SK-N-SH (cell line): ENCODE data around the gene BOLA3. TPM values are rescaled to one million over a fixed set of nuclear protein-coding genes. Genes with fewer than 3 reads are reported as not detected.
A peak's percentile ranks its signal among the peaks of the same experiment; 100 is the strongest.

Experiments used
- CTCF ChIA-PET: fragments of 300-600, 350-600 bp; formaldehyde crosslinking; extraction: SDS; loops from one replicate; lab custom pipeline; 2021; lab: Yijun Ruan, JAX
- POLR2A ChIA-PET: fragments of 350-600 bp; sonication (Branson Sonifier 250); formaldehyde crosslinking; extraction: SDS; loops from one replicate; lab custom pipeline; 2020; ENCODE audit warnings: antibody characterized with exemption, inconsistent platforms; lab: Yijun Ruan, JAX
- DNase-seq: peaks from one replicate; pipeline ENCODE4 v3.0.0; 2012
- H2AFZ ChIP-seq: fragments of 200-600 bp; sonication (generic); 2 replicates; pipeline ENCODE4 v1.8.1; 2016; ENCODE audit warnings: antibody characterized with exemption, mild to moderate bottlenecking, low read depth
- H3F3A ChIP-seq: fragments of 200-600 bp; sonication (generic); replicated peaks from 2 replicates; pipeline ENCODE3; 2016; ENCODE audit warnings: antibody characterized with exemption, mild to moderate bottlenecking; ENCODE audit not compliant: insufficient read depth
- H3K27ac ChIP-seq, 2 experiments: fragments of 200-500 bp in 1 of 2; fragments of 200-600 bp in 1 of 2; sonication (Bioruptor generic) in 1 of 2; sonication (generic), shearing (Covaris generic) in 1 of 2; 2 replicates each; pipeline versions ENCODE4 v1.5.1 to v1.6.1; 2014 to 2016; ENCODE audit warnings: low read depth in 2 of 2, inconsistent platforms in 1 of 2, low read length in 1 of 2, mild to moderate bottlenecking in 1 of 2, mixed read lengths in 1 of 2
- H3K27me3 ChIP-seq: fragments of 200-600 bp; sonication (generic), shearing (Covaris generic); 2 replicates; pipeline ENCODE4 v1.6.1; 2016; ENCODE audit warnings: mixed run types; ENCODE audit not compliant: insufficient read depth
- H3K36me3 ChIP-seq, 2 experiments: fragments of 200-500 bp in 1 of 2; fragments of 200-600 bp in 1 of 2; sonication (Bioruptor generic) in 1 of 2; sonication (generic) in 1 of 2; replicated peaks in 1 of 2; 2 replicates each; pipeline versions ENCODE3 to v1.5.1; 2014 to 2016; ENCODE audit warnings: low read length in 1 of 2, mild to moderate bottlenecking in 1 of 2; ENCODE audit not compliant: insufficient read depth in 2 of 2, control insufficient read depth in 1 of 2
- H3K4me1 ChIP-seq, 2 experiments: fragments of 200-500 bp in 1 of 2; fragments of 200-600 bp in 1 of 2; sonication (Bioruptor generic) in 1 of 2; sonication (generic), shearing (Covaris generic) in 1 of 2; 2 replicates each; pipeline versions ENCODE4 v1.5.1 to v1.6.1; 2014 to 2016; ENCODE audit warnings: low read depth in 1 of 2, low read length in 1 of 2, mixed run types in 1 of 2; ENCODE audit not compliant: insufficient read depth in 2 of 2, control insufficient read depth in 1 of 2
- H3K4me2 ChIP-seq: fragments of 200-600 bp; sonication (generic), shearing (Covaris generic); 2 replicates; pipeline ENCODE4 v1.6.1; 2017; ENCODE audit warnings: mixed run types
- H3K4me3 ChIP-seq, 2 experiments: fragments of 200-500 bp in 1 of 2; fragments of 200-600 bp in 1 of 2; sonication (Bioruptor generic) in 1 of 2; sonication (generic), shearing (Covaris generic) in 1 of 2; 2 replicates each; pipeline versions ENCODE4 v1.5.1 to v1.8.1; 2014 to 2016; ENCODE audit warnings: low read depth in 2 of 2, inconsistent platforms in 1 of 2, low read length in 1 of 2, mild to moderate bottlenecking in 1 of 2, mixed read lengths in 1 of 2, moderate library complexity in 1 of 2
- H3K79me2 ChIP-seq: fragments of 200-600 bp; sonication (generic); 2 replicates; pipeline ENCODE4 v1.8.1; 2017; ENCODE audit warnings: mild to moderate bottlenecking; ENCODE audit not compliant: insufficient read depth
- H3K9ac ChIP-seq: fragments of 200-600 bp; sonication (generic); 2 replicates; pipeline ENCODE4 v1.6.1; 2017; ENCODE audit warnings: mixed run types
- H3K9me2 ChIP-seq: fragments of 200-600 bp; sonication (generic); 2 replicates; pipeline ENCODE4 v1.6.1; 2017; ENCODE audit warnings: mixed run types
- H3K9me3 ChIP-seq: fragments of 200-600 bp; sonication (generic); 2 replicates; pipeline ENCODE4 v1.6.1; 2017; ENCODE audit warnings: mixed run types, mild to moderate bottlenecking, moderate library complexity
- H4K20me1 ChIP-seq: fragments of 200-600 bp; sonication (generic); 2 replicates; pipeline ENCODE4 v1.6.1; 2017; ENCODE audit warnings: mild to moderate bottlenecking, mixed run types; ENCODE audit not compliant: insufficient read depth
- ELF1 ChIP-seq: IDR thresholded peaks from 2 replicates; pipeline ENCODE4 v1.4.0; 2012
- EP300 ChIP-seq, 2 experiments: IDR thresholded peaks; 2 replicates each; pipeline versions ENCODE4 v1.4.0 to v1.6.1; 2012; ENCODE audit warnings: borderline replicate concordance in 1 of 2, low read depth in 1 of 2, low read length in 1 of 2
- EZH2phosphoT487 ChIP-seq: fragments of 200-600 bp; sonication (generic); IDR thresholded peaks from 2 replicates; pipeline ENCODE4 v1.6.1; 2017; ENCODE audit warnings: low read depth, mixed run types, mild to moderate bottlenecking, antibody characterized with exemption, moderate library complexity, borderline replicate concordance
- FOSL2 ChIP-seq: IDR thresholded peaks from 2 replicates; pipeline ENCODE4 v1.4.0; 2012; ENCODE audit warnings: low read depth, mild to moderate bottlenecking, moderate library complexity, borderline replicate concordance
- FOXJ3 ChIP-seq: sonication (generic); formaldehyde crosslinking; IDR thresholded peaks from 2 replicates; pipeline ENCODE4 v1.5.1; 2020; ENCODE audit warnings: mild to moderate bottlenecking, missing genetic modification reagents
- FOXM1 ChIP-seq: IDR thresholded peaks from 2 replicates; pipeline ENCODE4 v1.4.0; 2012; ENCODE audit warnings: low read depth, mild to moderate bottlenecking
- GABPA ChIP-seq: IDR thresholded peaks from 2 replicates; pipeline ENCODE4 v1.4.0; 2012; ENCODE audit warnings: low read depth, mild to moderate bottlenecking
- JUND ChIP-seq: IDR thresholded peaks from 2 replicates; pipeline ENCODE4 v1.4.0; 2012
- MEF2A ChIP-seq: IDR thresholded peaks from 2 replicates; pipeline ENCODE4 v1.4.0; 2012; ENCODE audit warnings: low read depth, borderline replicate concordance
- NRF1 ChIP-seq: IDR thresholded peaks from 2 replicates; pipeline ENCODE4 v1.6.1; 2012; ENCODE audit warnings: low read depth, mild to moderate bottlenecking, low read length
- RFX5 ChIP-seq: IDR thresholded peaks from 2 replicates; pipeline ENCODE4 v1.6.1; 2012; ENCODE audit warnings: mild to moderate bottlenecking, improper control_type of control experiment, low read length
- RXRA ChIP-seq: IDR thresholded peaks from 2 replicates; pipeline ENCODE4 v1.4.0; 2012; ENCODE audit warnings: low read depth, mild to moderate bottlenecking, borderline replicate concordance
- SIN3A ChIP-seq: IDR thresholded peaks from 2 replicates; pipeline ENCODE4 v1.6.1; 2012; ENCODE audit warnings: low read depth, mild to moderate bottlenecking, low read length, moderate library complexity, borderline replicate concordance
- TCF12 ChIP-seq: IDR thresholded peaks from 2 replicates; pipeline ENCODE4 v1.4.0; 2012
- TEAD4 ChIP-seq: IDR thresholded peaks from 2 replicates; pipeline ENCODE4 v1.4.0; 2012; ENCODE audit warnings: mild to moderate bottlenecking, borderline replicate concordance; ENCODE audit not compliant: insufficient read depth
- YY1 ChIP-seq: IDR thresholded peaks from 2 replicates; pipeline ENCODE4 v1.4.0; 2012; ENCODE audit warnings: low read depth, mild to moderate bottlenecking
- polyA plus RNA-seq, 3 experiments: library from polyadenylated mRNA; depleted of rRNA; stranded (reverse); fragments of >200 nt; gene quantifications; 2 replicates each; pipeline ENCODE4 v1.2.3, GENCODE V29; 2012
- TF ChIP-seq, protein P1 (sequence below): IDR thresholded peaks from 2 replicates; pipeline ENCODE4 v1.6.1; 2012; ENCODE audit warnings: mild to moderate bottlenecking, low read depth, low read length, moderate library complexity
- TF ChIP-seq, protein P2 (sequence below): IDR thresholded peaks from 2 replicates; pipeline ENCODE4; 2012
- TF ChIP-seq, protein P3 (sequence below): fragments of 150-350 bp; IDR thresholded peaks from 2 replicates; pipeline ENCODE4 v1.6.1; 2017; ENCODE audit warnings: antibody characterized with exemption, low read length, low read depth, borderline replicate concordance
- TF ChIP-seq, protein P4 (sequence below): fragments of 200-600 bp; sonication (generic); IDR thresholded peaks from 2 replicates; pipeline ENCODE4 v1.6.1; 2017; ENCODE audit warnings: antibody characterized with exemption, mild to moderate bottlenecking, moderate library complexity
- TF ChIP-seq, protein P5 (sequence below): IDR thresholded peaks from 2 replicates; pipeline ENCODE4 v1.4.0; 2012; ENCODE audit warnings: low read depth, borderline replicate concordance
- TF ChIP-seq, protein P6 (sequence below): fragments of 150-350 bp; IDR thresholded peaks from 2 replicates; pipeline ENCODE4 v1.6.1; 2016; ENCODE audit warnings: mild to moderate bottlenecking, low read depth, low read length

Gene BOLA3
- polyA plus RNA-seq, 1 of the 3 experiments (the other 2 are of a cell fraction): 90.1 TPM

DNA sequence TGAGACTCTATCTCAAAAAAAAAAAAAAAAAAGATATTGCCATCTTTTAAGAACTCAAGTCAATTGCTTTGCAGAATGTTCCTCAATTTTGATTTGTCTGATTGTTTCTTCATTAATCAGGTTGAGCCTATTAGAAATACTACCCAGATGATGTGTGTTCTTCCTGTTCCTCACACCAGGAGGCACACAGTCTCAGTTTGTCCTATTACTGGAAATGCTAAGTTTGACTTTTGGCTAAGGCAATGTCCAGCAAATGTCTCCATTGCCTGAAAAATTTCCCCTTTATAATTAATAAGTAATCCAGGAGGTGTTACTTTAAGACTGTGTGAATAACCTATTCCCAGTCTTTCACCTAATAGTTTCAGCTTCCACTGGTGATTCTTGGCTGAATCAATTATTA, 28.4 kb downstream of the BOLA3 start (continued):
- TF ChIP-seq, protein P1, sequence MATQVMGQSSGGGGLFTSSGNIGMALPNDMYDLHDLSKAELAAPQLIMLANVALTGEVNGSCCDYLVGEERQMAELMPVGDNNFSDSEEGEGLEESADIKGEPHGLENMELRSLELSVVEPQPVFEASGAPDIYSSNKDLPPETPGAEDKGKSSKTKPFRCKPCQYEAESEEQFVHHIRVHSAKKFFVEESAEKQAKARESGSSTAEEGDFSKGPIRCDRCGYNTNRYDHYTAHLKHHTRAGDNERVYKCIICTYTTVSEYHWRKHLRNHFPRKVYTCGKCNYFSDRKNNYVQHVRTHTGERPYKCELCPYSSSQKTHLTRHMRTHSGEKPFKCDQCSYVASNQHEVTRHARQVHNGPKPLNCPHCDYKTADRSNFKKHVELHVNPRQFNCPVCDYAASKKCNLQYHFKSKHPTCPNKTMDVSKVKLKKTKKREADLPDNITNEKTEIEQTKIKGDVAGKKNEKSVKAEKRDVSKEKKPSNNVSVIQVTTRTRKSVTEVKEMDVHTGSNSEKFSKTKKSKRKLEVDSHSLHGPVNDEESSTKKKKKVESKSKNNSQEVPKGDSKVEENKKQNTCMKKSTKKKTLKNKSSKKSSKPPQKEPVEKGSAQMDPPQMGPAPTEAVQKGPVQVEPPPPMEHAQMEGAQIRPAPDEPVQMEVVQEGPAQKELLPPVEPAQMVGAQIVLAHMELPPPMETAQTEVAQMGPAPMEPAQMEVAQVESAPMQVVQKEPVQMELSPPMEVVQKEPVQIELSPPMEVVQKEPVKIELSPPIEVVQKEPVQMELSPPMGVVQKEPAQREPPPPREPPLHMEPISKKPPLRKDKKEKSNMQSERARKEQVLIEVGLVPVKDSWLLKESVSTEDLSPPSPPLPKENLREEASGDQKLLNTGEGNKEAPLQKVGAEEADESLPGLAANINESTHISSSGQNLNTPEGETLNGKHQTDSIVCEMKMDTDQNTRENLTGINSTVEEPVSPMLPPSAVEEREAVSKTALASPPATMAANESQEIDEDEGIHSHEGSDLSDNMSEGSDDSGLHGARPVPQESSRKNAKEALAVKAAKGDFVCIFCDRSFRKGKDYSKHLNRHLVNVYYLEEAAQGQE: no peak
- TF ChIP-seq, protein P2, sequence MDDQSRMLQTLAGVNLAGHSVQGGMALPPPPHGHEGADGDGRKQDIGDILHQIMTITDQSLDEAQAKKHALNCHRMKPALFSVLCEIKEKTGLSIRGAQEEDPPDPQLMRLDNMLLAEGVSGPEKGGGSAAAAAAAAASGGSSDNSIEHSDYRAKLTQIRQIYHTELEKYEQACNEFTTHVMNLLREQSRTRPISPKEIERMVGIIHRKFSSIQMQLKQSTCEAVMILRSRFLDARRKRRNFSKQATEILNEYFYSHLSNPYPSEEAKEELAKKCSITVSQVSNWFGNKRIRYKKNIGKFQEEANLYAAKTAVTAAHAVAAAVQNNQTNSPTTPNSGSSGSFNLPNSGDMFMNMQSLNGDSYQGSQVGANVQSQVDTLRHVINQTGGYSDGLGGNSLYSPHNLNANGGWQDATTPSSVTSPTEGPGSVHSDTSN: no peak
- TF ChIP-seq NRF1 (no peak), JUND (no peak), ELF1 (no peak), RFX5 (no peak), EP300 (IDR thresholded peaks at IDR 0.05; ENCODE audit: borderline replicate concordance in 1 of 2, low read depth in 1 of 2, low read length in 1 of 2) (no peak), YY1 (no peak)
- TF ChIP-seq, protein P3, sequence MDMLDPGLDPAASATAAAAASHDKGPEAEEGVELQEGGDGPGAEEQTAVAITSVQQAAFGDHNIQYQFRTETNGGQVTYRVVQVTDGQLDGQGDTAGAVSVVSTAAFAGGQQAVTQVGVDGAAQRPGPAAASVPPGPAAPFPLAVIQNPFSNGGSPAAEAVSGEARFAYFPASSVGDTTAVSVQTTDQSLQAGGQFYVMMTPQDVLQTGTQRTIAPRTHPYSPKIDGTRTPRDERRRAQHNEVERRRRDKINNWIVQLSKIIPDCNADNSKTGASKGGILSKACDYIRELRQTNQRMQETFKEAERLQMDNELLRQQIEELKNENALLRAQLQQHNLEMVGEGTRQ: no peak
- TF ChIP-seq, protein P4, sequence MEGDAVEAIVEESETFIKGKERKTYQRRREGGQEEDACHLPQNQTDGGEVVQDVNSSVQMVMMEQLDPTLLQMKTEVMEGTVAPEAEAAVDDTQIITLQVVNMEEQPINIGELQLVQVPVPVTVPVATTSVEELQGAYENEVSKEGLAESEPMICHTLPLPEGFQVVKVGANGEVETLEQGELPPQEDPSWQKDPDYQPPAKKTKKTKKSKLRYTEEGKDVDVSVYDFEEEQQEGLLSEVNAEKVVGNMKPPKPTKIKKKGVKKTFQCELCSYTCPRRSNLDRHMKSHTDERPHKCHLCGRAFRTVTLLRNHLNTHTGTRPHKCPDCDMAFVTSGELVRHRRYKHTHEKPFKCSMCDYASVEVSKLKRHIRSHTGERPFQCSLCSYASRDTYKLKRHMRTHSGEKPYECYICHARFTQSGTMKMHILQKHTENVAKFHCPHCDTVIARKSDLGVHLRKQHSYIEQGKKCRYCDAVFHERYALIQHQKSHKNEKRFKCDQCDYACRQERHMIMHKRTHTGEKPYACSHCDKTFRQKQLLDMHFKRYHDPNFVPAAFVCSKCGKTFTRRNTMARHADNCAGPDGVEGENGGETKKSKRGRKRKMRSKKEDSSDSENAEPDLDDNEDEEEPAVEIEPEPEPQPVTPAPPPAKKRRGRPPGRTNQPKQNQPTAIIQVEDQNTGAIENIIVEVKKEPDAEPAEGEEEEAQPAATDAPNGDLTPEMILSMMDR: peak; percentile 41
- TF ChIP-seq, all 33 proteins: peak for 3

DNA sequence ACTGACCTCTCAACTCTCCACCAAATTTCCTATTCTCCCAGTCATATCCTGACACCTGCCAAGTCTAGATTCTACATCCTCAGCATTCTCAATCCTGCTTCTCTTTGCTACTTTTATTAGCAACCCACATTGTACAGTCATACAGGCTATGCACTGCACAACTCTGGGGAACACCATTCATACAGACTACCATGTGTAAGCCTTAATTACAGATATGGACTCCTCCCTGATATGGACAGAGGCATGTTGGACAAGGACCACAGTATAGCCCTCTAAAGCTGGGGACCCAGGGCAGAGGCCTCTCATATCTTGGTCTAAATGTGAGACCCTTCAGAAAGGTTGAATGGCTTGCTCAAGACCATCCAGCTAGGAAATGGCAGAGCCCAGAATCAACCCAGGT, 36.3 kb downstream of the BOLA3 start:
- Histone ChIP-seq H3K4me2 (no peak overlapping the region), H4K20me1 (no peaks in the 10 kb centered on the region), H3K9me3 (no peaks in the 10 kb centered on the region), H2AFZ (no peak overlapping the region), H3K36me3 (no peaks in the 10 kb centered on the region), H3K9me2 (no peaks in the 10 kb centered on the region), H3F3A (peaks cover 3% of the 10 kb centered on the region), H3K4me3 (no peak overlapping the region), H3K4me1 (no peaks in the 10 kb centered on the region), H3K27me3 (no peaks in the 10 kb centered on the region), H3K79me2 (no peaks in the 10 kb centered on the region), H3K9ac (no peak overlapping the region), H3K27ac (no peak overlapping the region)
- CTCF ChIA-PET: interaction anchor here (0.9 to 1.3 kb wide), 2 partner anchors 258 to 285 kb away, joined by 3 to 4 read pairs; no protein-coding TSS in a partner anchor
- no peak for DNase-seq
- POLR2A ChIA-PET: interaction anchor here (1.6 kb wide), 1 partner anchor 9 kb away, joined by 7 read pairs; no protein-coding TSS in a partner anchor
- TF ChIP-seq, protein P5, sequence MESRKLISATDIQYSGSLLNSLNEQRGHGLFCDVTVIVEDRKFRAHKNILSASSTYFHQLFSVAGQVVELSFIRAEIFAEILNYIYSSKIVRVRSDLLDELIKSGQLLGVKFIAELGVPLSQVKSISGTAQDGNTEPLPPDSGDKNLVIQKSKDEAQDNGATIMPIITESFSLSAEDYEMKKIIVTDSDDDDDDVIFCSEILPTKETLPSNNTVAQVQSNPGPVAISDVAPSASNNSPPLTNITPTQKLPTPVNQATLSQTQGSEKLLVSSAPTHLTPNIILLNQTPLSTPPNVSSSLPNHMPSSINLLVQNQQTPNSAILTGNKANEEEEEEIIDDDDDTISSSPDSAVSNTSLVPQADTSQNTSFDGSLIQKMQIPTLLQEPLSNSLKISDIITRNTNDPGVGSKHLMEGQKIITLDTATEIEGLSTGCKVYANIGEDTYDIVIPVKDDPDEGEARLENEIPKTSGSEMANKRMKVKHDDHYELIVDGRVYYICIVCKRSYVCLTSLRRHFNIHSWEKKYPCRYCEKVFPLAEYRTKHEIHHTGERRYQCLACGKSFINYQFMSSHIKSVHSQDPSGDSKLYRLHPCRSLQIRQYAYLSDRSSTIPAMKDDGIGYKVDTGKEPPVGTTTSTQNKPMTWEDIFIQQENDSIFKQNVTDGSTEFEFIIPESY: no peak
- TF ChIP-seq FOXJ3 (CRISPR knock-in tag) (no peak), ELF1 (no peak), RXRA (no peak), EP300 (IDR thresholded peaks at IDR 0.05; ENCODE audit: borderline replicate concordance in 1 of 2, low read depth in 1 of 2, low read length in 1 of 2) (no peak), GABPA (no peak), NRF1 (no peak), YY1 (no peak), TCF12 (no peak), FOSL2 (no peak), TEAD4 (no peak), EZH2phosphoT487 (no peak), FOXM1 (no peak), MEF2A (no peak), SIN3A (no peak)
- TF ChIP-seq, protein P6, sequence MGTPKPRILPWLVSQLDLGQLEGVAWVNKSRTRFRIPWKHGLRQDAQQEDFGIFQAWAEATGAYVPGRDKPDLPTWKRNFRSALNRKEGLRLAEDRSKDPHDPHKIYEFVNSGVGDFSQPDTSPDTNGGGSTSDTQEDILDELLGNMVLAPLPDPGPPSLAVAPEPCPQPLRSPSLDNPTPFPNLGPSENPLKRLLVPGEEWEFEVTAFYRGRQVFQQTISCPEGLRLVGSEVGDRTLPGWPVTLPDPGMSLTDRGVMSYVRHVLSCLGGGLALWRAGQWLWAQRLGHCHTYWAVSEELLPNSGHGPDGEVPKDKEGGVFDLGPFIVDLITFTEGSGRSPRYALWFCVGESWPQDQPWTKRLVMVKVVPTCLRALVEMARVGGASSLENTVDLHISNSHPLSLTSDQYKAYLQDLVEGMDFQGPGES: no peak
